ENCODE data around the gene LSM14B. TPM values are rescaled to one million over a fixed set of nuclear protein-coding genes. Genes with fewer than 3 reads are reported as not detected.
A peak's percentile ranks its signal among the peaks of the same experiment; 100 is the strongest.

LSM14B gene
- total RNA-seq, 1 experiment from 2014 or later: 86.4 TPM

DNA sequence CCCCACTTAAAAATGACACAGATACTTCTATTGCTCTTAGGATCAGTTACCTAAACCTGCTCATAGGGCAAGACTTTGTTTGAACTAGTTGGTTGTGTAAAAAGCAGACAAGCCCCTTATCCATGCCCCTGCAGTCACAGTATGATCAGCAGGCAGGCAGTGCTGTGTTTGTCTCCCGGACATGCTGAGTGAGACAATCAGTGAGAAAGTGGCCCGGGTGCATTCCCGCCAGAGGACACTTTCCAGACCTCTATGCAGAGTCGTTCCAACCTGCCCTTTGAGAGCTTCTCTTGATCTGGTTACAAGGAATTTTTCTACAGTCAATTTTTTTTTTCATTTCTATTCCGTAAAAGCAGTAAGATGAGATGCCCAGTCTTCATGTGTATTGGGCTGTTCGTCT is 6.2 kb downstream of the LSM14B start:
- no peak for DNase-seq (ENCODE audit: low spot score)
- in situ Hi-C loops (cut with HindIII; ENCODE audit: low sequenced_read_pairs): no loop called here

DNA sequence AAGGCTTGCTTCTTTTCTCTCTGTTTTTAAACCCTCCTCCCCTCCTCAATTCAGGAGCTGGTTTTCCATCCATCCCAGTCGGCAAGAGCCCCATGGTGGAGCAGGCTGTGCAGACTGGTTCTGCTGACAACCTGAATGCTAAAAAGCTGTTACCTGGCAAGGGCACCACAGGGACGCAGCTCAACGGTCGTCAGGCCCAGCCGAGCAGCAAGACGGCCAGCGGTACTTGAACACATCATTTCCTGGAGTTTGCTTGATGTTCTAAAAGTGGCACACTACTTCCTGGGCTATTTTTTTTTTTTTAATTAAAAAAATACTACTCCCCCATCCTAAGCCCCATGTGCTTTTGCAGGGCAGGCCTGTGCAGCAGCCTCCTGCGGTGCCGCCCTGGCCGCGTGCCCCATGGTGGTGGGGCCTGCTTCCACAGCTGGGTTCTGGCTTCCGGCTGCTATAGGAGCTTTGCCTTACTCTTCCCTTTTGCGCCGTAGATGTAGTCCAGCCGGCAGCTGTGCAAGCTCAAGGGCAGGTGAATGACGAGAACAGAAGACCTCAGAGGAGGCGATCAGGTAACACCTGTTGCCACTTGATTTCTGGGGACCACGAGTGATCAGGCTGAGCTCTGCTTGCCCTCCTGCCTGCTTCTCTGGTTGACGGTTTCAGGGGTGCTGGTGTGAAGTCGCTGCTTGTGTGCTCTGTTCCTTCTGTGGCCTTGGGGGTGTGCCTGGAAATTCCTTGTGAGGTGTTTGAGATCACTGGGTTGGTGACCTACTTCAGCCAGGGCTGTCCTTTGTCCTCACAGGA is 7.7 kb downstream of the LSM14B start:
- no peak for DNase-seq (ENCODE audit: low spot score)
- in situ Hi-C loops (cut with HindIII; ENCODE audit: low sequenced_read_pairs): no loop called here

DNA sequence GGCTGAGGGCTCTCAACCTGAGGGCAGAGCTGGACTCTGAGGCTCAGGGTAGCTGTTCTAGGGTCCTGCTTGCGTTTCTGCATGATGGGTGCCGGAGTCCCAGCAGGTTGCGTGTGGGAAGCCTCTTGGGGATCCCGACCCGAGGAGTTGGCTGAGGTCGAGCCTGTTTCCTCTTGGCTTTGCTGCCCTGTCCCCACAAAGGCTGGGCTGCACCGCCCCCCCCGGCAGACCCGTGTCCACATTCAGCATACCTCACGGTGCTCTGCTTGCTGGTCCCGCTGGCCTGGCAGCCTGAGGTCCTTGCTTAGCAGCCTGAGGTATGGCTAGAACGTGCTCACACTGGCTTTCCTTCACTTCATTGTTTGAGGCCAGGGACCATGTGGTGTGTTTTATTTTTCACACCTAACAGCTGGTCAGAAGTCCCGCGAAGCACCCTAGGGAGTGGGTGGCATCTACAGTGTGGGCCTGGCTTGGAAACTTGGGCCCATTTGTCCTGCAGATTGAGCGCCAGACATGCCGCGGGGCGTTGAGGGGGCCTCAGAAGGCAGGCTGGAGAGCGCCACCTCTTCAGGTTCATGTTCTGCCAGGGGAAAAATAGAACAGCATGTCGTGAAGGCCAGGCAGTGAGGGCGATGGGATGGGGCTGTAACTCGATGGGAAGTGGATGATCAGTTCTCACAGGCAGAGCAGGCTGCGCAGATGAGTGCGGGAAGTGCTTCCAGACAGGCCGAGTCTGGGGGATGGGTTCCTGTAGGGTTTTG is 9.5 kb downstream of the LSM14B start:
- in situ Hi-C loops (cut with HindIII; ENCODE audit: low sequenced_read_pairs): no loop called here
- no peak for DNase-seq (ENCODE audit: low spot score)

DNA sequence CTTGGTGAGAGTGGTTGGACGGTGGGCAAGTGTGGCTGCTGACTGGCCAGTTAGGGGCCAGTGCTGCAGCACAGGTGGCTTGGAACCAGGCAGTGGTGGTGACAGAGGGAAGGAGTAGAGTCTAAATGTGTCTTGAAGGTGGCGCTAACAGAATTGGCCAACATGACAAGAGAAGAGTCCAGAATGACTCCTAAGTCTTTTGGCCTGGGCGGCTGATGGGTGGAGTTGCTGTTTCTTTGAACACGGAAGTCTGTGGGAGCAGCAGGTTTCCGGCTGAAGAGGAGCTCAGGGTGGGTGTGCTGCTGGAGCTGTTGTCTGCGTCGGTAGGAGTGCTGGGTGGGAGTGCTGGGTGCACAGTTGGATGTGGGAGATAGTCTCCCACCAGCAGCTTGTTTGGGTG is 10.1 kb downstream of the LSM14B start:
- in situ Hi-C loops (cut with HindIII; ENCODE audit: low sequenced_read_pairs): no loop called here
- no peak for DNase-seq (ENCODE audit: low spot score)

GRCh38 chr20:62133051-62133845 is 11.0 kb downstream of the LSM14B start:
- DNase-seq (ENCODE audit: low spot score): no peak

GRCh38 chr20:62133864-62134263 is 11.6 kb downstream of the LSM14B start:
- DNase-seq (ENCODE audit: low spot score): no peak
- in situ Hi-C loops (cut with HindIII; ENCODE audit: low sequenced_read_pairs): no loop called here

More at GRCh38 chr20:62133051-62133845, 11.0 kb downstream of the LSM14B start:
- in situ Hi-C loops (cut with HindIII; ENCODE audit: low sequenced_read_pairs): no loop called here

DNA sequence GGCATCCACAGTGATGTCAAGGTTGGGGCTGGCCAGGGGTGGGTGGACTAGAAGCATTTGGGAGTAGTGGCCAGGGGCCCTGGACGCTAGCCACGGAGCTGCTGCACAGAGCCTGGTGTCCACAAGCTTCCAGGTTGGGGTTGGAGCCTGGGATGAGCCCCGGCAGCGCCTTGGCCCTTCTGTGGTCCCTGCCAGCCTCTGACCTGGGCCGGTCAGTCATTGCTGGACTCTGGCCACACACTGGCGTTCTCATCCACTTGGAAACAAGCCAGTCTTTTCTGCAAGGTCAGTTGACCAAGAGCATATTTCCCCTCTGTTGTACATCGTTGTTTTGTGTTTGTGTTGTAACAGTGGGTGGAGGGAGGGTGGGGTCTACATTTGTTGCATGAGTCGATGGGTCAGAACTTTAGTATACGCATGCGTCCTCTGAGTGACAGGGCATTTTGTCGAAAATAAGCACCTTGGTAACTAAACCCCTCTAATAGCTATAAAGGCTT is 12.5 kb downstream of the LSM14B start:
- in situ Hi-C loops (cut with HindIII; ENCODE audit: low sequenced_read_pairs): no loop called here
- no peak for DNase-seq (ENCODE audit: low spot score)

GRCh38 chr20:62135573-62136266 is 13.4 kb downstream of the LSM14B start:
- no peak for DNase-seq (ENCODE audit: low spot score)
- in situ Hi-C loops (cut with HindIII; ENCODE audit: low sequenced_read_pairs): no loop called here

GRCh38 chr20:62136283-62137091 is 14.2 kb downstream of the LSM14B start:
- in situ Hi-C loops (cut with HindIII; ENCODE audit: low sequenced_read_pairs): no loop called here
- peak; percentile 80 for DNase-seq (ENCODE audit: low spot score)

DNA sequence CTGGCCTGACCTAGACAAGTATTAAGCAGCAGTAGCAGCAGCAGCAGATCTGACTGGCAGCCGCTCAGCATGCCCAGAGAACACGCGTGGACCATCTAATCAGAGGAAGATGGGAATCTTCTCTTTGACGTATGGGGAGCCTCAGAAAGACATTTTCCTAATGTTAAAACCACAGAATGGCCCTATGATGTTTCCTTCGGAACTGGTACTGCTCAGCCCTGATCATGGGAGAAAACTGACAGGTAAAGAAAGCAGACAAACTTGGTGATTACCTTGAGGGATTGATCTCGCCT is 14.8 kb downstream of the LSM14B start:
- in situ Hi-C loops (cut with HindIII; ENCODE audit: low sequenced_read_pairs): no loop called here
- DNase-seq (ENCODE audit: low spot score): no peak

- in situ Hi-C loops (cut with HindIII; ENCODE audit: low sequenced_read_pairs): no loop called here
- DNase-seq (ENCODE audit: low spot score): no peak
These were observed 15.4 kb downstream of the LSM14B start for GRCh38 chr20:62137478-62138203.

DNA sequence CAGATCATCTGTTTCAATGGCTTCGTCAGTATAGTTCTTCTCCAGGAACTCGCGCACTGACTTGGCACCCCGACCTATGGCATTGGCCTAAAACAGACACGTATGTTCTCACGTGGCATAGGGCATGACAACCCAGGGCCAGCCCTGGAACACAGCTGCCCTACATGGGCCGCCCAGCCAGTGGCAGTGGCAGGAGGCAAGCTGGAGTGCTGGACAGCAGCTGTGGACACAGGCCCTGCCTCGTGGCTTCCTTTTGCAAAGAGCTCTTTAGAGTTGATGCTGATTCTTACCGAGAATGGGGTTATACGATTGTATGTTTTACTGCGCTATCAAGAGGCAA is 15.9 kb downstream of the LSM14B start:
- DNase-seq (ENCODE audit: low spot score): no peak

DNA sequence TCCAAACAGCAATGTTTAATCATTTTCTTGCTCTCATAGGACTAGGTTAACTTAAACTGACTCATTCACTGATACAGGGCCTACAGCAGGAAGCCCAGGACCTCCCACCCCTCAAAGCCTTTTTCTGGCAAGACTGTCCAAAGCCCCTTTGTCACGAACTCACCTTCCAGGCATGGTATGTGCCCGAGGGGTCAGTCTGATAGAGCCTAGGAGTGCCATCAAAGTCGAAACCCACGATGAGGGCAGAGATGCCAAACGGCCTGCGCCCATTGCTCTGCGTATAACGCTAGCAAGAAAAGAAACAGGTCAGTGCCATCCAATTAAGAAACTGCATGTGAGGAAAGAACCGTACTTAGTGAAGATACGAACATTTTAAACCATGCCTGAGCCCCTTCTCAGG is 16.6 kb downstream of the LSM14B start:
- in situ Hi-C loops (cut with HindIII; ENCODE audit: low sequenced_read_pairs): no loop called here
- DNase-seq (ENCODE audit: low spot score): no peak

More for the DNA sequence above, 15.9 kb downstream of the LSM14B start:
- in situ Hi-C loops (cut with HindIII; ENCODE audit: low sequenced_read_pairs): no loop called here

- in situ Hi-C loops (cut with HindIII; ENCODE audit: low sequenced_read_pairs): no loop called here
- DNase-seq (ENCODE audit: low spot score): no peak
These were observed 17.4 kb downstream of the LSM14B start for GRCh38 chr20:62139636-62140035.

DNA sequence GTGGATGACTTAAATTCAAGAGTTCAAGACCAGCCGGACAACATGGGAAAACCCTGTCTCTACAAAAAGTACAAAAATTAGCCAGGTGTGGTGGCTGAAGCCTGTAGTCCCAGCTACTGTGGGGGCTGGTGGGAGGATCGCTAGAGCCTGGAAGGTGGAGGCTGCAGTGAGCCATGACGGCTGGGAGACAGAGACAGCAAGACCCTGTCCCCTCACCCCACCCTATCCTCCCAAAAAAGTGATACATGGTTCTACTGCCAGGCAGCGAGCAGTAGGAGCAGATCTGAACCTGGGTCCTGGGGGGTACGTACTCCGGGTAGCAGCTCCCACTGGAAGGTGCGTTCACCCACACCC is 18.7 kb downstream of the LSM14B start:
- no peak for DNase-seq (ENCODE audit: low spot score)
- in situ Hi-C loops (cut with HindIII; ENCODE audit: low sequenced_read_pairs): no loop called here

GRCh38 chr20:62141397-62142251 is 19.3 kb downstream of the LSM14B start:
- no peak for DNase-seq (ENCODE audit: low spot score)

More at GRCh38 chr20:62141397-62142251, 19.3 kb downstream of the LSM14B start:
- in situ Hi-C loops (cut with HindIII; ENCODE audit: low sequenced_read_pairs): no loop called here

All from G401 (cell line).